RCC 7860 (cell line): ENCODE data around the gene CLBA1.

Source experiments
- DNase-seq: peaks from one replicate; pipeline ENCODE4 v3.0.0-alpha.2; 2015; ENCODE audit warnings: low spot score
- FAIRE-seq: peaks from 2 replicates; lab custom pipeline; 2012; peaks lifted over from hg19 to GRCh38; lab: Jason Lieb, UNC

The CLBA1 gene

DNA sequence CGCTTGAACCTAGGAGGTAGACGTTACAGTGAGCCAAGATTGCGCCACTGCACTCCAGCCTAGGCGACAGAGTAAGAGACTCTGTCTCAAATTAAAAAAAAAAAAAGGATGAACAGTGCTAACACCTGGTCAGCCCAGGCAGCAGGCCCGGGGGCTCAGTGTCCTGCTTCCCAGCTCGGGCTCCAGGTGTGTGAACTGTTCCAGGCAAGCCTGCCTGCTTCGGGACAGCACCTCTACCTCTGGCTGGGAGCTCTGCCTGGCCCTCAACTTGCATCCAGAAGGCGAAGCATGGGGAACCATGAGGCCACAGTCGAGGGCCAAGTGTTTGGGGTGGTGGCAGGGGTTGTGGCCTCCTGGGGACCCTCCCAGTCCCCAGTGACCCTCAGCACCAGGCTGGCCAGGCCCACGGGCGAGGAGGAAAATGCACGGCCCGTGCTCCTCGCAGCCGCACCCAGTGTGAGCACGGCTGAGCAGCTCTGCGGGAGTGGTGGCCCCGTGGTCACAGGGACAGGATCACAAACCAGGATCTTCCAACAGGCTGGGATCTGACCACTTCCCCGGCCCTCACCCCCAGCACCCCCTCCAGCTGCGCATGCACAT is 19.8 kb downstream of the CLBA1 start:
- DNase-seq (no peak), FAIRE-seq (no peak)

GRCh38 chr14:105005929-105006830 is 20.6 kb downstream of the CLBA1 start:
- FAIRE-seq (no peak), DNase-seq (no peak)

DNA sequence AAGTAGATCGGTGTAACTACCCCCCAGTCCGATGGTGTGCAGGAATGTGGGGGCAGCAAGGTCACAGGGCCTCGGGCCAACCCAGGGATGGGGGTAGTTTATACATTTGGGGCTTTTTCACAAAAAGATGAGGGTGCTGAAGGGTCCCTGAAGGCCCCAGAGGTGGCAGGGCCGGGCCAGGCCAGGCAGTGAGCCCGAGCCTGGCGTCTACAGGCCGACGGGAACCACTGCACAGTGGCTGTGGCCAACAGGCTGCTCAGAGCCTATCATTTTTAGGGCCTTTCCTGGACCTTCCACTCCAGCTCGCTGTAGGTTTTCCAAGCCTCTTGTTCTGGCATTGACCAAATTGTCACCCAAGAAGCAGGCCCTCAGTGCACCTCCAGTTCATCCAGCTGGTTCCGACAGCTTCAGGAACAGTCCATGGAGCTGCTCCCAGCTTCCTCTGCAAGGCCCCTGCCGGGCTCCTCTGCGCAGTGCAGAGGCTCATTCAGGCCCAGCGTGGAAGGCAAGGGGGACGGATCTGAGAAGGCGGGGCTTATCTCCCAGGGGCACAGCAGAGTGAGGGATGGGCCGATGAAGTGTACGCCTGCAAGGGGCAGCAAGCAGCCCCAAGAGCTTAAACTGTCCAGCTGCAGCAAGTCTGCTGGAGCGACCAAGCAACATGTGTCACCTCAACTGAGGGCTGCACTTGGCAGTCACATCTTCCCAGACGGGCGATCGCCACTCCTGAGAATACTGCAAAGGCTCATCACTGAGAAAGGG is 21.4 kb downstream of the CLBA1 start:
- DNase-seq: no peak
- no peak for FAIRE-seq

GRCh38 chr14:105007593-105008264 is 22.1 kb downstream of the CLBA1 start:
- no peak for FAIRE-seq

GRCh38 chr14:105010106-105010505 is 24.5 kb downstream of the CLBA1 start:
- no peak for FAIRE-seq
- no peak for DNase-seq

More at GRCh38 chr14:105007593-105008264, 22.1 kb downstream of the CLBA1 start:
- no peak for DNase-seq

- FAIRE-seq (no peak), DNase-seq (no peak)
Measured at GRCh38 chr14:105010891-105011291, 25.3 kb downstream of the CLBA1 start.

DNA sequence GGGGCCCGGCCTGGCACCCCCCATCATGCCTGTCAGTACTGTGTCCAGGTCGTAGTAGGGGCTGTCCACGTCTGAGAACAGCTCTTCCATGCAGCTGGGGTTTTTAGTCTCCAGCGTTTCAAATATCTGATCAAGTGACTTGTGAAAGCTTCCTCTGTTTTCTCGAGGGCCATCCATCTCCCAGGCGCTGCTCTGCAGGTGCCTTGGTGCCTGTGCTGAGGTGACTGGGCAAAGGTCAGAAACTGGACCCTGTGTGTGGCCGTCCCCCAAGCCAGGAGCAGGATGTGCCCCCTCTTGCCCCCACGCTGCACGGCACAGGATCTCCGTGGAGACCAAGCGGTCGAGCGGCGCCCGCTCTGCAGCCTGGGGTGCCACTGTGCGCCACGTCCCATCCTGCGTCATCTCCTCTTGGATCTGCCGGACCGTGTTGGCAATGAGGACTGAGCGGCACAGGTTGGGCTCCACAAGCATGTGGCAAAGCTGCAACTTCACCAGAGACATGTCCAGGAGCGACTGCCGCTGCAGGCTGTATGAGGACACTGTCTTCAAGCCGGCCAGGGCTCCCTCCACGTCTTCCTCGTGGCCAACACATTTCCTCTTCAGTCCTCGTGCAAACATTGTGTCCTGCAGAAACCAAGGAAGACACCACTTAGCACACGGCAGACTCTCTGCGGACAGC is 25.9 kb downstream of the CLBA1 start:
- DNase-seq (no peak), FAIRE-seq (no peak)

DNA sequence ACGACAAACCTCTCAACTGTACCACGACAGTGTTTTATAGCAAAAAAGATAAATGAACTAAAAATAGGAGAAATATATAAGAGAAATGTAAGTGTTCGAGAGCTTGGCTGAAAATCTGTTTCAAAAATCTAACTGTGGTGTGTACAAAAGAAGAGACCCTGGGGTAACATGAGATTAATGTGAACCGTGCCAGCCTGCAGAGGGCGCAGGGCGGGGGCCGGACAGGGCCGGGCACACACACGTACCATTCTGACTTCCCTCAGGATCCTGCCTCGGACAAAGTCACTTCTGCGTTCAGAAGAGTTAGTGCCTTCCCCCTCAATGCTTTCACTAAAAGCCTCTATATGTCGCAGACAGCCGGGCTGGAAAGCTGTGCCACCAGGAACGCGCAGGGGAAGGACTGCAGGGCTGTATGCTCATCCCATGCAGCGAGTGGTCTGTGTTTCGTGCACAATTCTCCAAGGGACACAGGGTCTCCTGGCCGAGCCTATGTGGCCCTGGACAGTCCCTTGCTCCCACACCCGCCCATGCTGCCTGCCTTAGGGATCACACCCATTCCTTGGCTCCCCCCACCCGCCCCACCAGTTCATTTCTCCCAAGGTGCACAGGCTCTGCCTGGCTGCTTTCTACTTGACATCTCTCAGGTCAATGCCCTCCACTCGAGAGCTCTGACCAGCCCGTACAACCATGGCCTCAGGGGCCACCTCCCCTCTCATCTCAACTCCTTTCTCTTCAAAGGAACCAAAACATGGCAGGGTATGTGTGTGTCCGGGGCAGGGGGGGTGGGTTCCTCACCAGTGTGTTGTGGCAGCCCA is 26.8 kb downstream of the CLBA1 start:
- DNase-seq: no peak
- FAIRE-seq: no peak

GRCh38 chr14:105013150-105013785 is 27.7 kb downstream of the CLBA1 start:
- FAIRE-seq: no peak
- DNase-seq: no peak

DNA sequence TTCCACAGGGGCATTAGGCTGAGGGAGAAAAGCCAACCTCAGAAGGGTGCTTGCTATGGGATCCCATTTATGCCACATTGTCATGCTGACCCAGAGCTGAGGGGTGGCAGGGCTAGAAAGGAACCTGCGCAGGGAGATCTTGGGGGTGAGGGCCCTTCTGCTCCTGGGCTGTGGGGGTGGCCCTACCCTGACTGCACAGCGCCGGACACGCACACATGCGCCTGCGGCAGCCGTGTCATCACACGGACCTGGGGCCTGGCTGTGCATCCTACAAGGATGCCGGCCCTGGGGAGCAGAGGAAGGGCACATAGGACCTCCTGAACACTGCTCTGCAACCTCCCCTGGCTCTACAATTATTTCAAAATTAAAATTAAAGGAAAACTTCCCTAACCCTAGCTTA is 28.4 kb downstream of the CLBA1 start:
- FAIRE-seq (no peak), DNase-seq (no peak)

DNA sequence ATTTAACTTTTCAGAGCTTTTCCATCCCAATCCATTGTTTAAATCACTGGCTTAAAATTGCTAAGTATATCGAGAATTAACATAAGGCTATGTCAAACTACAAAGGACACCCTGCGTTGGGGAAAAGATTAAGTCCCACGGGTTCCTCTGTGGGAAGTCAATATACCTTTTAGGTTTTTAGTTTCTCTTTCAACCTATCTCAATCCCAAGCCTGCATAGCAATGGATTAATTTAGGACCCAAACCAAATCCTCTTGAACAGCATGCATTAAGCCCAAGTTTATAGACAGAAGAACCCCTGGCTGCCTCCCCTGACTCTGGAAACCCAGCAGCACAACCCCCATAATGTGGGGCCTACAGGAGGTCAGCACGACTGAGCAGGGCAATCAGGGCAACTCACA is 29.0 kb downstream of the CLBA1 start:
- DNase-seq: no peak
- FAIRE-seq: no peak

DNA sequence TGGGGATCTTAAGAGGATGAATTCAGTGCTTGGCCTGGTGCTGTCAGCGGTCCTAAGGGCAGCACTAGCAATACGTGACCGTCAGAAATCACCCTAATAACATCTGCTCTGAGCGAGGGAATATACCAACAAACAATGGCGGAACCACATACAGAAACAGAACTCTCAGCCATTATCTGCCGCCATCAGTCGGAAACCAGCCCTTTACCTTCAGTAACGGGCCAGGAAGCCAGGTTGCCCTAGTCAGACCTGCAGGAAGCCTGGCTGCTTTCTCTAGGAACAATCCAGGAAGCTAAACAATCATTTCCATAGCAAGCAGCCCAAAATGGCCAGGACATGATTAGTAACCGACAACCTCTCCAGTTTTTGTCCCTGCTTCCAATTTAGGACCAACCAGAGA is 29.7 kb downstream of the CLBA1 start:
- FAIRE-seq (no peak), DNase-seq (no peak)

GRCh38 chr14:105015905-105016304 is 30.3 kb downstream of the CLBA1 start:
- FAIRE-seq: no peak

DNA sequence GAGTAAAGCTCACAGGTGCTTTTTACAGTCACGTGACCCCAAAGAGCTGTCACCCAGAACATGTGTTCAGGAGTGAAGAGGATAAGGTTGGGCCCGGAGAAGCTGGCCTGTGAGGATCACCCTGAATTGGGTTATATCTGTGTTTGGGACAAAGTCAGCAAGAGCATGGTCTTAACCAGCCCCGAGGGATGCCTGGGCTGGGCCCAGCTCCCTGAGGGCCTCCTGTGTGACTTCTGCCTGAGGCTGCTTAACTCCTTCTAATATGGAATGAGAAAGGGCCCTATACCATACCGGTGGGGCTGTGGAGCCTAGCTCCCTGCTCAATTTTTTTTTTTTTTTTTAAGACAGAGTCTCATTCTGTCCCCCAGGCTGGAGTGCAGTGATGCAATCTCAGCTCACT is 32.8 kb downstream of the CLBA1 start:
- FAIRE-seq: no peak
- no peak for DNase-seq

More at GRCh38 chr14:105015905-105016304, 30.3 kb downstream of the CLBA1 start:
- no peak for DNase-seq

DNA sequence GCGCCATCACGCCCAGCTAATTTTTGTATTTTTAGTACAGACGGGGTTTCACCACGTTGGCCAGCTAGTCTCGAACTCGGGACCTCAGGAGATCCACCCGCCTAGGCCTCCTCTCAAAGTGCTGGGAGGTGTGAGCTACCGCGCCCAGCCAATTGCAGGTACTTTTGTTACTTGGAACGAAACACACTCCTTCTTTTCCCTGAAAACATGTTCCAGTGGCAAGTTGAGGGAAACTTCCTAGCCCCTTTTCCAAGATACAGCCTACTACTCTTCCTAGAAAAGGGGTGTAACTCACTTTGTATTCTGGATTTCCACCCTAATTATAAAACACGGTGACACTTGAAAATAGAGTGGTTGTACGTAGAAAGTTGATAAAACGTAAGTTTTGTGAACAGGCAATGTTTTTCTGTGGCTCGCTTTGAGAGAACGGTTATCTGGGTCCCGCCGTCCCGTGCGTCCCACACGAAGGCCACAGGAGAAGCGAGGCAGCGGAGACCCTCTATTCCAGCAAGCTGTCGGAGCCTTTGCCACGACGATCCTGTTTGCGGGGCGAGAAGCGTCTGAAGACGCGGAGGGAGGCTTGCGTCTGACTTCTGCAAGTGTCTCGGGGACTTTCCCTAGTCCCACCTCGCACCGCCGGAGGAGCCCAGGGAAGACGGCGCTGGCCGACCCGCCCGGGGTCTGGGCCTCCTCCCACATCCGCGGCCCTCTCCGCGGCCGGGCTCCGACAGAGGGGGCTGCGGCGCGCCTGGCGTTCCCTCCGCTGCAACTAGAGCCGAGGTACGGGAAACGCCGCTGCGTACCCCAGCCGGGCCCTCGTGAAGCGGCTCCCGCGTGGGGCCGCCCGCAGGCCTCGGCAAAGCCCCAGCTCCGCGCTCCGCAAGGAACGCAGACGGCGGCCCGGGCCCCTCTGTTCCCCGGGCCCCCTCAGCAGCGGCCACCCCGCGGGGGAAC is 34.5 kb downstream of the CLBA1 start:
- FAIRE-seq: no peak
- DNase-seq: no peak

GRCh38 chr14:105020815-105021655 is 35.4 kb downstream of the CLBA1 start, which contains the start of gene CDCA4:
CDCA4 (minus strand) TSS chr14:105021083; CDS start chr14:105011929, 9,154 bp downstream.
- peak; percentile 75 for DNase-seq
- no peak for FAIRE-seq
